Liver (tissue), 9 donors: ENCODE data around the gene BHLHE40. TPM values are rescaled to one million over a fixed set of nuclear protein-coding genes. Genes with fewer than 3 reads are reported as not detected.

Experiments
- DNase-seq: peaks from one replicate; pipeline ENCODE4 v3.0.0-alpha.2; 2017; ENCODE audit warnings: low spot score
- H3K27ac ChIP-seq, 2 donors: one replicate each; pipeline ENCODE4 v1.7.0; 2013; ENCODE audit warnings: inconsistent platforms in 2 of 2, low read length in 2 of 2, control low read depth in 1 of 2, low read depth in 1 of 2, mild to moderate bottlenecking in 1 of 2
- H3K27me3 ChIP-seq, 4 donors: one replicate each; pipeline versions ENCODE4 v1.6.1 to v1.7.0; 2013; ENCODE audit warnings: low read length in 3 of 4, inconsistent platforms in 1 of 4, mild to moderate bottlenecking in 1 of 4, moderate library complexity in 1 of 4; ENCODE audit not compliant: control insufficient read depth in 4 of 4, insufficient read depth in 4 of 4
- H3K36me3 ChIP-seq, 4 donors: one replicate each; pipeline versions ENCODE4 v1.6.1 to v1.7.0; 2013; ENCODE audit warnings: low read length in 3 of 4, mild to moderate bottlenecking in 3 of 4, low read depth in 1 of 4, moderate library complexity in 1 of 4; ENCODE audit not compliant: control insufficient read depth in 4 of 4, insufficient read depth in 3 of 4
- H3K4me1 ChIP-seq, 4 donors: one replicate each; pipeline versions ENCODE4 v1.6.1 to v1.7.0; 2013; ENCODE audit warnings: low read length in 3 of 4, mild to moderate bottlenecking in 3 of 4, moderate library complexity in 1 of 4; ENCODE audit not compliant: control insufficient read depth in 4 of 4, insufficient read depth in 4 of 4
- H3K4me3 ChIP-seq, 3 donors: one replicate each; pipeline versions ENCODE4 v1.6.1 to v1.7.0; 2013; ENCODE audit warnings: low read length in 3 of 3, control low read depth in 1 of 3, low read depth in 1 of 3, mild to moderate bottlenecking in 1 of 3
- H3K9ac ChIP-seq, 2 donors: one replicate each; pipeline ENCODE4 v1.7.0; 2013; ENCODE audit warnings: low read length in 2 of 2, mild to moderate bottlenecking in 2 of 2, moderate library complexity in 2 of 2, control low read depth in 1 of 2, low read depth in 1 of 2
- H3K9me3 ChIP-seq, 4 donors: one replicate each; pipeline versions ENCODE4 v1.6.1 to v1.7.0; 2013; ENCODE audit warnings: low read length in 3 of 4; ENCODE audit not compliant: control insufficient read depth in 4 of 4
- ATF3 ChIP-seq: IDR thresholded peaks from 2 replicates; pipeline ENCODE4 v1.6.1; 2016; ENCODE audit warnings: antibody characterized with exemption
- CTCF ChIP-seq: fragments of 150-350 bp; IDR thresholded peaks from 2 replicates; pipeline ENCODE4 v1.5.1; 2017; ENCODE audit warnings: improper control_type of control experiment, low read depth, low read length; ENCODE audit not compliant: missing input control
- EGR1 ChIP-seq, 2 donors: IDR thresholded peaks; 2 replicates each; pipeline ENCODE4 v1.6.1; 2016 to 2018; ENCODE audit warnings: antibody characterized with exemption in 2 of 2, low read depth in 2 of 2
- FOXA1 ChIP-seq: IDR thresholded peaks from 2 replicates; pipeline ENCODE4 v1.6.1; 2016; ENCODE audit warnings: antibody characterized with exemption
- FOXA2 ChIP-seq: IDR thresholded peaks from 2 replicates; pipeline ENCODE4 v1.6.1; 2016; ENCODE audit warnings: antibody characterized with exemption
- GABPA ChIP-seq, 2 donors: IDR thresholded peaks in 1 of 2; conservative IDR thresholded peaks in 1 of 2; 2 replicates each; pipeline ENCODE4 v1.6.1; 2016; ENCODE audit warnings: antibody characterized with exemption in 2 of 2, mild to moderate bottlenecking in 1 of 2, moderate library complexity in 1 of 2
- HNF4A ChIP-seq, 2 donors: conservative IDR thresholded peaks; 2 replicates each; pipeline ENCODE4 v1.6.1; 2016; ENCODE audit warnings: antibody characterized with exemption in 2 of 2, mild to moderate bottlenecking in 2 of 2
- HNF4G ChIP-seq: IDR thresholded peaks from 2 replicates; pipeline ENCODE4 v1.6.1; 2016; ENCODE audit warnings: antibody characterized with exemption
- JUND ChIP-seq, 2 donors: IDR thresholded peaks; 2 replicates each; pipeline ENCODE4 v1.6.1; 2016; ENCODE audit warnings: antibody characterized with exemption in 2 of 2
- NR2F2 ChIP-seq: IDR thresholded peaks from 2 replicates; pipeline ENCODE4 v1.6.1; 2016; ENCODE audit warnings: antibody characterized with exemption
- RAD21 ChIP-seq, 2 donors: IDR thresholded peaks; 2 replicates each; pipeline ENCODE4 v1.6.1; 2016; ENCODE audit warnings: antibody characterized with exemption in 2 of 2, mild to moderate bottlenecking in 2 of 2
- REST ChIP-seq: IDR thresholded peaks from 2 replicates; pipeline ENCODE4 v1.6.1; 2016; ENCODE audit warnings: antibody characterized with exemption, mild to moderate bottlenecking
- RXRA ChIP-seq, 2 donors: IDR thresholded peaks; 2 replicates each; pipeline ENCODE4 v1.6.1; 2017 to 2018; ENCODE audit warnings: antibody characterized with exemption in 2 of 2, mild to moderate bottlenecking in 1 of 2
- SP1 ChIP-seq: IDR thresholded peaks from 2 replicates; pipeline ENCODE4 v1.6.1; 2018; ENCODE audit warnings: antibody characterized with exemption, mild to moderate bottlenecking
- TAF1 ChIP-seq: conservative IDR thresholded peaks from 2 replicates; pipeline ENCODE4 v1.6.1; 2016; ENCODE audit warnings: antibody characterized with exemption, mild to moderate bottlenecking
- YY1 ChIP-seq: IDR thresholded peaks from 2 replicates; pipeline ENCODE4 v1.6.1; 2016; ENCODE audit warnings: antibody characterized with exemption, mild to moderate bottlenecking
- WGBS: extraction: QIAGEN DNeasy Blood & Tissue Kit; methylation state at CpG from one replicate; pipeline ENCODE4 v1.1.7; 2013; 5-methylcytosine and 5-hydroxymethylcytosine counted together
- polyA plus RNA-seq, 2 donors: library from polyadenylated mRNA; stranded (reverse) in 1 of 2; unstranded in 1 of 2; fragments of 200-250 nt in 1 of 2; fragments of >200 nt in 1 of 2; fragmentation: Nextera tagmentation in 1 of 2; extraction: Ambion mirVana in 1 of 2; gene quantifications; one replicate each; pipeline versions ENCODE4 v1.2.1 to v1.2.3, GENCODE V29; 2013 to 2015
- total RNA-seq, 2 donors: library from RNA; depleted of rRNA; stranded (reverse); fragments of >200 nt; gene quantifications; one replicate each; pipeline ENCODE4 v1.2.3, GENCODE V29; 2014
- TF ChIP-seq, protein P1 (sequence below): IDR thresholded peaks from 2 replicates; pipeline ENCODE4 v1.6.1; 2016; ENCODE audit warnings: antibody characterized with exemption
- TF ChIP-seq, protein P2 (sequence below): IDR thresholded peaks from 2 replicates; pipeline ENCODE4 v1.6.1; 2016; ENCODE audit warnings: antibody characterized with exemption
- donor health status: healthy.
- donor health status: healthy.
- donor health status: healthy.
- donor health status: healthy.
- donor health status: healthy.

The BHLHE40 gene
- total and polyA plus RNA-seq, 4 donors, result 8.2 to 28.4 (median 18.0) TPM

- TF ChIP-seq HNF4G (no peak), HNF4A (conservative IDR thresholded peaks at IDR 0.05) (no peak), GABPA (IDR thresholded peaks at IDR 0.05 in 1 of 2, conservative IDR thresholded peaks at IDR 0.05 in 1 of 2) (no peak), CTCF (no peak), EGR1 (IDR thresholded peaks at IDR 0.05; ENCODE audit: low read depth in 2 of 2) (no peak), YY1 (no peak), NR2F2 (no peak), FOXA2 (no peak), JUND (IDR thresholded peaks at IDR 0.05) (no peak), FOXA1 (no peak), TAF1 (no peak), ATF3 (no peak), RXRA (IDR thresholded peaks at IDR 0.05) (no peak), RAD21 (IDR thresholded peaks at IDR 0.05) (no peak), REST (no peak), SP1 (no peak)
- TF ChIP-seq, protein P1, sequence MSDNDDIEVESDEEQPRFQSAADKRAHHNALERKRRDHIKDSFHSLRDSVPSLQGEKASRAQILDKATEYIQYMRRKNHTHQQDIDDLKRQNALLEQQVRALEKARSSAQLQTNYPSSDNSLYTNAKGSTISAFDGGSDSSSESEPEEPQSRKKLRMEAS, result no peak
- TF ChIP-seq, protein P2, sequence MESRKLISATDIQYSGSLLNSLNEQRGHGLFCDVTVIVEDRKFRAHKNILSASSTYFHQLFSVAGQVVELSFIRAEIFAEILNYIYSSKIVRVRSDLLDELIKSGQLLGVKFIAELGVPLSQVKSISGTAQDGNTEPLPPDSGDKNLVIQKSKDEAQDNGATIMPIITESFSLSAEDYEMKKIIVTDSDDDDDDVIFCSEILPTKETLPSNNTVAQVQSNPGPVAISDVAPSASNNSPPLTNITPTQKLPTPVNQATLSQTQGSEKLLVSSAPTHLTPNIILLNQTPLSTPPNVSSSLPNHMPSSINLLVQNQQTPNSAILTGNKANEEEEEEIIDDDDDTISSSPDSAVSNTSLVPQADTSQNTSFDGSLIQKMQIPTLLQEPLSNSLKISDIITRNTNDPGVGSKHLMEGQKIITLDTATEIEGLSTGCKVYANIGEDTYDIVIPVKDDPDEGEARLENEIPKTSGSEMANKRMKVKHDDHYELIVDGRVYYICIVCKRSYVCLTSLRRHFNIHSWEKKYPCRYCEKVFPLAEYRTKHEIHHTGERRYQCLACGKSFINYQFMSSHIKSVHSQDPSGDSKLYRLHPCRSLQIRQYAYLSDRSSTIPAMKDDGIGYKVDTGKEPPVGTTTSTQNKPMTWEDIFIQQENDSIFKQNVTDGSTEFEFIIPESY, result no peak
- Histone ChIP-seq H3K27me3 (no peaks in the 10 kb centered on the region), H3K36me3 (no peaks in the 10 kb centered on the region), H3K4me3 (no peak overlapping the region), H3K9ac (no peak overlapping the region), H3K9me3 (no peaks in the 10 kb centered on the region), H3K27ac (no peak overlapping the region), H3K4me1 (no peaks in the 10 kb centered on the region)
- WGBS, result 94% methylated on average over 6 of the region's 6 CpGs
- DNase-seq, result no peak
These were observed 23.6 kb downstream of the BHLHE40 start for GRCh38 chr3:5002871-5003247.
